Testis (tissue), 2 donors: ENCODE results near the gene GPR183.

Experiments
- CTCF ChIP-seq, 3 experiments: fragments of 450-650 bp in 2 of 3; fragments of 200-600 bp in 1 of 3; sonication (generic) in 1 of 3; IDR thresholded peaks; one replicate each; pipeline ENCODE4 v1.5.1; 2016 to 2019; ENCODE audit warnings: antibody characterized with exemption in 3 of 3, mild to moderate bottlenecking in 2 of 3, moderate library complexity in 1 of 3
- POLR2A ChIP-seq: fragments of 450-650 bp; IDR thresholded peaks from one replicate; pipeline ENCODE4 v1.6.1; 2017; ENCODE audit warnings: antibody characterized with exemption, mild to moderate bottlenecking, moderate library complexity

- TF ChIP-seq CTCF (IDR thresholded peaks at IDR 0.05) (no peak), POLR2A (no peak)
Measured at GRCh38 chr13:99351772-99352171, 44.6 kb upstream of the GPR183 start.
